ENCODE data around the gene ECSCR.

DNA sequence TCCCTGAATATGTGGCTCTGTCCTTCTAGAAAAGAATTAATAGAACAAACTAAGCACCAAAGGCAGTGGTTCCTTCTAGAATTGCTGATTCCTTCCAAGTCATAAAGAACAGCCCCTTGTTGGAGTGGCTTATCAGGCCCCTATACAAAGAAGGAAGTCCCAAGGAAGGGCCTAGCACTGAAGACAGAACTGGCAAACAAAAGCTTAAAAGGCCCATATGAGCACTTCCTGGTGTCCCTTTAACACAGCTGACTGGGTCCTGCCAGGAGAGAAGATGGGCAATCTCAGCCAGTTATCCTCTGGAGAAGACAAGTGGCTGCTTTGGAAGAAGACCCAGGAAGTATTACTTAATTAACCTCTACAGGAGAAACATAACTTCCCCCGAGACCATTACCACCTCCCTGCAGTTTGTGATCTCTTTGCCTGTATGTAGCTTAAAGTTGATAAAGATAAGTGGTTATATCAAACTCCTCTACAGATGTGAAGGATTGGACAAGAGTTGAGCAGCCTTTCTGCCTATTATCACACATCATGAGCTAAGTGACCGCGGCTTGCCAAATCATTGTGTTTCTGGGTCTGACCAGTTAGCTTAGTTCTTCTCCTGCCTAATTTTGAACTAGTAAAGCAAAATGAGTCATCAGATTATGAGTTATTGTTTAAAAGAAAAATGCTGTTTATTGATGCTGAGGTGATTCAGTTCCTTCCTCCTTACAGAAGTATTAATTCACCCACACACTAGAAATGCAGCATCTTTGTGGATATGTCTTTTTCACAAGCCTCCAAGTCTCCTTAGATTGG is 33.3 kb upstream of the ECSCR start:
- TF ChIP-seq, protein P1, sequence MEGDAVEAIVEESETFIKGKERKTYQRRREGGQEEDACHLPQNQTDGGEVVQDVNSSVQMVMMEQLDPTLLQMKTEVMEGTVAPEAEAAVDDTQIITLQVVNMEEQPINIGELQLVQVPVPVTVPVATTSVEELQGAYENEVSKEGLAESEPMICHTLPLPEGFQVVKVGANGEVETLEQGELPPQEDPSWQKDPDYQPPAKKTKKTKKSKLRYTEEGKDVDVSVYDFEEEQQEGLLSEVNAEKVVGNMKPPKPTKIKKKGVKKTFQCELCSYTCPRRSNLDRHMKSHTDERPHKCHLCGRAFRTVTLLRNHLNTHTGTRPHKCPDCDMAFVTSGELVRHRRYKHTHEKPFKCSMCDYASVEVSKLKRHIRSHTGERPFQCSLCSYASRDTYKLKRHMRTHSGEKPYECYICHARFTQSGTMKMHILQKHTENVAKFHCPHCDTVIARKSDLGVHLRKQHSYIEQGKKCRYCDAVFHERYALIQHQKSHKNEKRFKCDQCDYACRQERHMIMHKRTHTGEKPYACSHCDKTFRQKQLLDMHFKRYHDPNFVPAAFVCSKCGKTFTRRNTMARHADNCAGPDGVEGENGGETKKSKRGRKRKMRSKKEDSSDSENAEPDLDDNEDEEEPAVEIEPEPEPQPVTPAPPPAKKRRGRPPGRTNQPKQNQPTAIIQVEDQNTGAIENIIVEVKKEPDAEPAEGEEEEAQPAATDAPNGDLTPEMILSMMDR (conservative IDR thresholded peaks at IDR 0.05; ENCODE audit: low read length): no peak
- TF ChIP-seq EZH2phosphoT487 (IDR thresholded peaks at IDR 0.05; ENCODE audit: borderline replicate concordance, low read depth, low read length): no peak
